Caco-2 (cell line): ENCODE data around the gene SLC25A4. TPM values are rescaled to one million over a fixed set of nuclear protein-coding genes. Genes with fewer than 3 reads are reported as not detected.

Experiments
- BruUV-seq: library from RNA; stranded (reverse); fragments of 400-500 nt; replicated peaks from 2 replicates; lab custom pipeline; 2021; lab: Mats Ljungman, UMichigan
- CTCF ChIA-PET: fragments of 300-600 bp; sonication (Branson Sonifier 250); formaldehyde crosslinking; loops from one replicate; lab custom pipeline; 2022; ENCODE audit warnings: antibody characterized with exemption; lab: Charles Lee
- POLR2A ChIA-PET: fragments of 300-600 bp; sonication (Branson Sonifier 250); formaldehyde crosslinking; loops from one replicate; lab custom pipeline; 2022; ENCODE audit warnings: antibody characterized with exemption; lab: Charles Lee
- DNase-seq, 2 experiments: peaks; one replicate each; pipeline versions ENCODE4 v3.0.0 to v3.0.0-alpha.2; 2020 to 2022
- H3K27me3 ChIP-seq: replicated peaks from 2 replicates; pipeline ENCODE4 v1.6.0; 2011; ENCODE audit warnings: low read length; ENCODE audit not compliant: control insufficient read depth, insufficient read depth
- H3K36me3 ChIP-seq: 2 replicates; pipeline ENCODE4 v1.5.1; 2011; ENCODE audit warnings: low read length; ENCODE audit not compliant: control insufficient read depth, insufficient read depth
- H3K4me1 ChIP-seq: fragments of 250-450 bp; sonication (Bioruptor Pico); 2 replicates; pipeline ENCODE4 v1.5.1; 2020; ENCODE audit warnings: mild to moderate bottlenecking
- H3K4me3 ChIP-seq: 2 replicates; pipeline ENCODE4 v1.5.1; 2011; ENCODE audit warnings: low read depth, mild to moderate bottlenecking, control low read depth, low read length
- H3K9me3 ChIP-seq: fragments of 250-450 bp; sonication (Bioruptor Pico); 2 replicates; pipeline ENCODE4 v1.5.1; 2020; ENCODE audit warnings: mild to moderate bottlenecking, moderate library complexity
- H3K27ac Mint-ChIP-seq: one replicate; pipeline ENCODE4 v1.8.0; 2022; ENCODE audit warnings: mixed read lengths; ENCODE audit not compliant: unreplicated experiment
- H3K27me3 Mint-ChIP-seq: one replicate; pipeline ENCODE4 v1.8.0; 2022; ENCODE audit warnings: mixed read lengths; ENCODE audit not compliant: insufficient read depth, unreplicated experiment
- H3K36me3 Mint-ChIP-seq: one replicate; pipeline ENCODE4 v1.8.0; 2022; ENCODE audit warnings: mild to moderate bottlenecking, mixed read lengths; ENCODE audit not compliant: insufficient read depth, unreplicated experiment
- H3K4me1 Mint-ChIP-seq: one replicate; pipeline ENCODE4 v1.8.0; 2022; ENCODE audit warnings: low read depth, mixed read lengths; ENCODE audit not compliant: unreplicated experiment
- H3K4me3 Mint-ChIP-seq: one replicate; pipeline ENCODE4 v1.8.0; 2022; ENCODE audit warnings: mild to moderate bottlenecking, moderate library complexity, mixed read lengths; ENCODE audit not compliant: unreplicated experiment
- H3K9me3 Mint-ChIP-seq: one replicate; pipeline ENCODE4 v1.8.0; 2022; ENCODE audit warnings: mixed read lengths; ENCODE audit not compliant: unreplicated experiment
- CTCF ChIP-seq, 2 experiments: fragments of 200-600 bp in 1 of 2; IDR thresholded peaks; 1 replicate in 1 of 2; 2 replicates in 1 of 2; pipeline versions ENCODE4 v1.5.1 to v1.8.0; 2011 to 2022; ENCODE audit warnings: antibody characterized with exemption in 1 of 2, control low read depth in 1 of 2, inconsistent platforms in 1 of 2, low read depth in 1 of 2, low read length in 1 of 2, mild to moderate bottlenecking in 1 of 2, moderate library complexity in 1 of 2; ENCODE audit not compliant: insufficient read depth in 1 of 2, severe bottlenecking in 1 of 2, unreplicated experiment in 1 of 2
- intact Hi-C: fragments of 100-400 bp; cut with micrococcal nuclease; formaldehyde crosslinking; loops from one replicate; pipeline ENCODE4 v1.10.0; 2022; ENCODE audit not compliant: unreplicated experiment
- total RNA-seq: library from RNA; stranded (reverse); gene quantifications from 2 replicates; pipeline ENCODE4 v1.2.3, GENCODE V29; 2022

SLC25A4 gene
- total RNA-seq, 1 experiment from 2014 or later, result 24.1 TPM

- Histone ChIP-seq H3K27me3 (no peaks in the 10 kb centered on the region), H3K36me3 (no peaks in the 10 kb centered on the region), H3K4me3 (no peak overlapping the region), H3K4me1 (no peaks in the 10 kb centered on the region), H3K9me3 (no peaks in the 10 kb centered on the region)
- CTCF ChIA-PET, result no interaction called here
- Mint-ChIP-seq H3K9me3 (no peaks in the 10 kb centered on the region), H3K4me3 (no peak overlapping the region), H3K27ac (no peak overlapping the region), H3K27me3 (peaks cover 17% of the 10 kb centered on the region), H3K36me3 (no peaks in the 10 kb centered on the region), H3K4me1 (no peaks in the 10 kb centered on the region)
- no peak for TF ChIP-seq CTCF (IDR thresholded peaks at IDR 0.05; ENCODE audit: insufficient read depth in 1 of 2, low read depth in 1 of 2, low read length in 1 of 2, severe bottlenecking in 1 of 2, unreplicated experiment in 1 of 2)
- POLR2A ChIA-PET, result no interaction called here
- BruUV-seq, result no TSS peak
- DNase-seq, result no peak
- intact Hi-C loops, result no loop called here
Observed at GRCh38 chr4:185100423-185100822, 42.6 kb upstream of the SLC25A4 start.

DNA sequence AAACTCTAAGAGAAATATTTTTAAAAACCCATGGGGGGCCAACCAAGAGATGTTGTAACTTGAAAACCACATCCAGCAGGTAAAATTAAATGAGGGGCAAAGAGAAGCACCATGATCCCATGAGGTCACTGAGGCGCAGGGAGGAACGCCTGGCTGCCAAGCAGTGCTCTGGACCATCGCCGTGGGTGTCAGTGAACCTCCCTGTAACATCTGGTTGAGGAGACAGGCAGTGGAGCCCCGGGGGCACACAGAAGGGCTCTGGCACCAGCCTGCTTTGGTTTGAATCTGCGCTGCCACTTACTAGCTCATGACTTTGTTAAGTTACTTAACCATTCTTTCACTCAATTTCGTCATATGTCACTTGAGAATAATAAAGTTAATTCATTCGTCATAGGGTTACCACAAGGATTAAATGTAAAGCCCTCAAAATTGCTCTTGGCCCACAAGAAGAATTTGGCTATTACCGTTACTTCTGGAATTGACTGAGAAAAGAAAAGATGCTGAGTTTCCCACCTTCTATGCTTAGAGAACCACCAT lies 41.6 kb upstream of the SLC25A4 start:
- H3K36me3 Mint-ChIP-seq, result no peaks in the 10 kb centered on the region
- no peaks in the 10 kb centered on the region for H3K9me3 Mint-ChIP-seq
- H3K27me3 Mint-ChIP-seq, result peaks cover 17% of the 10 kb centered on the region
- no peak overlapping the region for H3K4me3 Mint-ChIP-seq
- ChIA-PET CTCF (no interaction called here), POLR2A (interaction anchor here (0.6 kb wide), 1 partner anchor 82 kb away, joined by 4 read pairs; no protein-coding TSS in a partner anchor)
- Histone ChIP-seq H3K4me1 (no peaks in the 10 kb centered on the region), H3K4me3 (no peak overlapping the region), H3K36me3 (no peaks in the 10 kb centered on the region), H3K9me3 (no peaks in the 10 kb centered on the region), H3K27me3 (no peaks in the 10 kb centered on the region)
- no peak for TF ChIP-seq CTCF (IDR thresholded peaks at IDR 0.05; ENCODE audit: insufficient read depth in 1 of 2, low read depth in 1 of 2, low read length in 1 of 2, severe bottlenecking in 1 of 2, unreplicated experiment in 1 of 2)
- BruUV-seq, result no TSS peak
- no peak for DNase-seq
- H3K4me1 Mint-ChIP-seq, result no peaks in the 10 kb centered on the region
- intact Hi-C loops, result no loop called here
- H3K27ac Mint-ChIP-seq, result no peak overlapping the region

GRCh38 chr4:185104733-185105132 lies 38.3 kb upstream of the SLC25A4 start:
- H3K36me3 Mint-ChIP-seq, result no peaks in the 10 kb centered on the region
- H3K9me3 ChIP-seq, result no peaks in the 10 kb centered on the region
- ChIA-PET POLR2A (no interaction called here), CTCF (no interaction called here)
- TF ChIP-seq CTCF (IDR thresholded peaks at IDR 0.05; ENCODE audit: insufficient read depth in 1 of 2, low read depth in 1 of 2, low read length in 1 of 2, severe bottlenecking in 1 of 2, unreplicated experiment in 1 of 2), result no peak
- no peaks in the 10 kb centered on the region for H3K27me3 ChIP-seq
- intact Hi-C loops, result no loop called here
- BruUV-seq, result no TSS peak
- no peaks in the 10 kb centered on the region for H3K36me3 ChIP-seq
- DNase-seq, result no peak
- no peaks in the 10 kb centered on the region for H3K4me1 Mint-ChIP-seq
- H3K27me3 Mint-ChIP-seq, result peaks cover 14% of the 10 kb centered on the region
- no peak overlapping the region for H3K27ac Mint-ChIP-seq
- no peak overlapping the region for H3K4me3 Mint-ChIP-seq
- H3K9me3 Mint-ChIP-seq, result peaks cover 10% of the 10 kb centered on the region
- no peaks in the 10 kb centered on the region for H3K4me1 ChIP-seq
- no peak overlapping the region for H3K4me3 ChIP-seq
